Measurements from ENCODE around the gene SEC24D.

Gene SEC24D

DNA sequence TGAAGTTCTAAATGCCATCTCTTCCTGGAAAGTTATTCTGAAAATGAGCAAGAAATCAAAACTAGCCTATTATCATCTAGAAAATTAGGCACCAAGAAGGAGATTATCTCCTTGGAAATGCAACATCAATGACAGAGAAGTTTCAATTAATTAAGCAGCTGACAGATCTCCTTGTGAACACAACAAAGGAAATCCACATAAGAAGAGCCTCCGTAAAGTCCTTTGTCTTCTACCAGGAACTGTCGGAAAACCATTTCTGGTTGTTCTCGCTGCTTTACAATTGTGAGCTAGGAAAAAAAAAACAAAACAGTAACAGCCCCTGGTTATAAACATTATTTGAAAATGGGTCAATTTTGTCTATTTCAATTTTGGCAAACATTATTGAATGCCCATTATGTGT lies 112.6 kb downstream of the SEC24D start:
- Histone ChIP-seq H3K9ac (ENCODE audit: low read depth, low read length) (no peak overlapping the region; the same call in 1 of the 2 replicates), H3K36me3 (ENCODE audit: insufficient read depth, low read depth, low read length) (peaks cover 67% of the 10 kb centered on the region), H3K4me3 (ENCODE audit: low read length) (no peak overlapping the region), H3K9me3 (ENCODE audit: insufficient read depth, low read depth, low read length) (no peaks in the 10 kb centered on the region), H3K27ac (ENCODE audit: low read length) (no peak overlapping the region), H3K27me3 (ENCODE audit: insufficient read depth, low read length) (no peaks in the 10 kb centered on the region), H3K4me1 (ENCODE audit: insufficient read depth, low read length) (peaks cover 5% of the 10 kb centered on the region; the same call in 1 of the 2 replicates)

DNA sequence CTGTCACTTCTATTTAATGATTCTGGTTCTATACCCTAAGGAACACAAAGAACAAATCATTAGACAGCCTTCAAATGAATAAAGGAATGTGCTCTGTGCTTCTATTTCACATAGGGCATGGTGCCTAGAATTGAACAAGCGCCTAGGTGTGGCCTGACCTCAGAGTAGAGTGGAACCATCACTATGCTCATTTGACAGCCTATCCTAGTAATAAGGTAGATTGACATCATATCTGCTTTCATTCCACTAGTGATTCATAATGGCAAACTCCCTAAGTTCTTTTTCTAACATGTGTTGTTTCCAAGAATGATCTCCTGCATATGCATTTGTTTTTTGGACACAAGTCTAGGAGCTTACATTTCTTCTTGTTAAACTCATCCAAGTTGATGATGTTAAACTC lies 114.2 kb downstream of the SEC24D start:
- no peak overlapping the region for H3K9ac ChIP-seq (ENCODE audit: low read depth, low read length)
- H3K9me3 ChIP-seq (ENCODE audit: insufficient read depth, low read depth, low read length) = no peaks in the 10 kb centered on the region

DNA sequence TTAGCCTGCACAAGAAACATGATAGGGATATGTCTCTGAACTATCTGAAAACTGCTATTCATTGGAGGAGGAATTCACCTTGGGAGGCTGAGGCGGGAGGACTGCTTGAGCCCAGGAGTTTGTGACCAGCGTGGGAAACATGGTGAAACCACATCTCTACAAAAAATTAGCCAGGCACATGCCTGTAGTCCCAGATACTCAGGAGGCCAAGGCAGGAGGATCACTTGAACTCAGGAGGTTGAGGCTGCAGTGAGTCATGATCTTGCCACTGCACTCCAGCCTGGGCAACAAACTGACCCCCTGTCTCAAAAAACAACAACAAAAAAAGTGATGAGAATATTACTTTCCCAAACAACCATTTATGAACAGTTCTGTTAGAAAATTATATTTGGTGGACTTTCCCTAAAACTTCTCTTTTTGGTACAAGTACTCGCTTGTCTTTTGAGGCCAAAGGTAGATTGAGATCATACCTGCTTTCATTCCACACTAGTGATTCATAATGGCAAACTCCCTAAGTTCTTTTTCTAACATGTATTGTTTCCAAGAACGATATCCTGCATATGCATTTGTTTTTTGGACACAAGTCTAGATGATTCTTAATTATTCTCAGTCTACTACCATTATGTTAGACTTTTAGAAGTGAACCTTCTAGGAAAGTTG lies 117.3 kb downstream of the SEC24D start:
- Histone ChIP-seq H3K36me3 (ENCODE audit: insufficient read depth, low read depth, low read length) (peaks cover 31% of the 10 kb centered on the region), H3K27ac (ENCODE audit: low read length) (no peak overlapping the region), H3K9ac (ENCODE audit: low read depth, low read length) (no peak overlapping the region), H3K4me1 (ENCODE audit: insufficient read depth, low read length) (peaks cover under 1% of the 10 kb centered on the region; the same call in 1 of the 2 replicates), H3K27me3 (ENCODE audit: insufficient read depth, low read length) (no peaks in the 10 kb centered on the region), H3K4me3 (ENCODE audit: low read length) (no peak overlapping the region), H3K9me3 (ENCODE audit: insufficient read depth, low read depth, low read length) (no peaks in the 10 kb centered on the region)

More for the DNA sequence above, 114.2 kb downstream of the SEC24D start:
- Histone ChIP-seq H3K4me1 (ENCODE audit: insufficient read depth, low read length) (peaks cover 5% of the 10 kb centered on the region; the same call in 1 of the 2 replicates), H3K27me3 (ENCODE audit: insufficient read depth, low read length) (no peaks in the 10 kb centered on the region), H3K36me3 (ENCODE audit: insufficient read depth, low read depth, low read length) (peaks cover 51% of the 10 kb centered on the region), H3K27ac (ENCODE audit: low read length) (no peak overlapping the region), H3K4me3 (ENCODE audit: low read length) (no peak overlapping the region)

DNA sequence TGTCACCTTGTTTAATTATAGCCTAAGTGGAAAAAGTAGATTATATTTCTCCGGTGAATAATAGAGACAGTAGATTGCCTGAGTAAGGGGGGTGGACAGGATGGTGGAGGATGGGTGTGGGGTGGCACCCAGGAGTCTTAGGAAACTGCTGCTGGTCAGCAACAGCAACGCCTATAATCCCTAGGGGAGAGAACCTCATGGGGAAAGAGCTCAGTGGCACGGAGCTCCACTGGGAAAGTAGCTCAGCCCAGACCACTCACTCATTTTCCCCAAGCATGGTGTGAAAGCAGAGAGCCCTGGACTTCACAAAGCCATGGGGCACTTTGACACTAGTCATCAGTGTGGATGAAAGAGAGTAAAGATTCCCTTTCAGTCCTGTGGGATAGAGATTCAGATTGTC lies 119.6 kb downstream of the SEC24D start:
- Histone ChIP-seq H3K27ac (ENCODE audit: low read length) (no peak overlapping the region), H3K9ac (ENCODE audit: low read depth, low read length) (no peak overlapping the region), H3K27me3 (ENCODE audit: insufficient read depth, low read length) (no peaks in the 10 kb centered on the region), H3K4me1 (ENCODE audit: insufficient read depth, low read length) (no peaks in the 10 kb centered on the region), H3K36me3 (ENCODE audit: insufficient read depth, low read depth, low read length) (peaks cover 32% of the 10 kb centered on the region), H3K4me3 (ENCODE audit: low read length) (no peak overlapping the region), H3K9me3 (ENCODE audit: insufficient read depth, low read depth, low read length) (no peaks in the 10 kb centered on the region)

DNA sequence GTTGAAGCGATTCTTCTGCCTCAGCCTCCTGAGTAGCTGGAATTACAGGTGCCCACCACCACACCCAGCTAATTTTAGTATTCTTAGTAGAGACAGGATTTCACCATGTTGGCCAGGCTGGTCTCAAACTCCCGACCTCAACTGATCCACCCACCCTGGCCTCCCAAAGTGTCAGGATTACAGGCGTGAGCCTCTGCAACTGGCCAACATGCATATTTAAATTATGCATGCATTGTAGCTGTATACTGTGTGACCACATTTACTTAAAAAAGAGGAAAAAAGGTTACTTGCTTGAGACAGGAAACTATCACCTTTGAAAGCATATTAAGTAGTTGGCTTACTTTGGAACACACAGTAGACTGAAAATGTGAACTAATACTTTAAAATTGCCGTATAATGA lies 121.2 kb downstream of the SEC24D start:
- Histone ChIP-seq H3K4me3 (ENCODE audit: low read length) (no peak overlapping the region), H3K9me3 (ENCODE audit: insufficient read depth, low read depth, low read length) (no peaks in the 10 kb centered on the region), H3K27me3 (ENCODE audit: insufficient read depth, low read length) (no peaks in the 10 kb centered on the region), H3K4me1 (ENCODE audit: insufficient read depth, low read length) (no peaks in the 10 kb centered on the region), H3K27ac (ENCODE audit: low read length) (no peak overlapping the region), H3K9ac (ENCODE audit: low read depth, low read length) (no peak overlapping the region), H3K36me3 (ENCODE audit: insufficient read depth, low read depth, low read length) (peaks cover 42% of the 10 kb centered on the region)

DNA sequence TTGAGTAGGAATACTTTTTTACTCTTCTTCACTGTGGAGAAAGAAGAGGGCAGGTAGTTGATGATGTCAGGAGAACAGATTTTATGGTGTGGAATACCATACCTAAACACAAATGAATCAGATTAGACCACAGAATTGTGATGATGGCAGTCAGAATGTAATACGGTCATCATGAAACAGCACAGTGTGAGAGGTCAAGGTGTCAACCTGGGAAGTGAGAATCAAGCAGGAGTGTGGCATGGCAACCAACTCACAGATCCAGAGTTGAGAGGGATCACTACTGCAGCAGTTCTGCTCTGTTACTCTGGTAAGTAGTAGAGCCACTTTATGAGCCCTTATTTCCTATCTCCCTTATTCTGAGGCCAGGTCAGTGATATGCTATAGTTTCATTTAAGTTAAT lies 123.1 kb downstream of the SEC24D start:
- Histone ChIP-seq H3K4me3 (ENCODE audit: low read length) (no peak overlapping the region), H3K27me3 (ENCODE audit: insufficient read depth, low read length) (no peaks in the 10 kb centered on the region), H3K9ac (ENCODE audit: low read depth, low read length) (no peak overlapping the region), H3K9me3 (ENCODE audit: insufficient read depth, low read depth, low read length) (no peaks in the 10 kb centered on the region), H3K27ac (ENCODE audit: low read length) (no peak overlapping the region), H3K36me3 (ENCODE audit: insufficient read depth, low read depth, low read length) (peaks cover 60% of the 10 kb centered on the region), H3K4me1 (ENCODE audit: insufficient read depth, low read length) (no peaks in the 10 kb centered on the region)

DNA sequence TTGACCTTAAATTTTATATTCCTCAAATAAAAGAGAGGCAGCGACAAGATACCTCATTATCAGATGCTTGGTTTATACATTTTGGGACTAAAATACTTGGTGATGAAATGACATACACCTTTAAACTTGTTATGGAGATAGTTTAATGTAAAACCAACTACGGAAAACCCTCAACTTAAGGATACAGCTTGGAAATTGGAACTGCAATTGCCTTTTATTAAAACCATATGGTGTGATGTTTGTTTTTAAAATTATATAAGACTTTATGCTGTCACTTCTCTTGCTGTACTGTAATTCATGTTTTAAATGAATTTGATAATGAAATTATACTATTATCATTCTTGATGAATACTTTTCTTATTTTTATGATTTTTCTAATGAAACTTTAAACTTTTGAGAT lies 124.9 kb downstream of the SEC24D start:
- Histone ChIP-seq H3K4me1 (ENCODE audit: insufficient read depth, low read length) (no peaks in the 10 kb centered on the region), H3K4me3 (ENCODE audit: low read length) (no peak overlapping the region), H3K9ac (ENCODE audit: low read depth, low read length) (no peak overlapping the region), H3K27ac (ENCODE audit: low read length) (no peak overlapping the region), H3K36me3 (ENCODE audit: insufficient read depth, low read depth, low read length) (peaks cover 76% of the 10 kb centered on the region), H3K27me3 (ENCODE audit: insufficient read depth, low read length) (no peaks in the 10 kb centered on the region), H3K9me3 (ENCODE audit: insufficient read depth, low read depth, low read length) (no peaks in the 10 kb centered on the region)

DNA sequence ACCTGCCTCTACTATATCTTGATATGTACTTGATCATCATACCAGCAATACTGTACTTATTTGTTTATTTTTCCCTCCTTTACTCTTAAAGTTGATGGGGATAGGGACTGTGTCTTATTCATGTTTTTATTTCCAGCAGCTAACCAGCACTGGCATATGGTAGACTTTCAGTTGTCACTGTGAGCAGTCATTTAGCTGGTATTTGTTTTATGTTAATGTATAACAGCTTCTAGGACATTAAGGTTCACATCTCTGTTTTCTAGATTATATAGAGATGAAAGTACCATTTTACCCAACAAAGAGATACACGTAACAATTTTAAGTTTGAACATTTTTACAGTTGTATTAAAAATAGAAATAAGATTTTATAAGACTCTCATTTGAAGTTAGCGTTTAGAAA lies 132.8 kb downstream of the SEC24D start:
- no peak overlapping the region for H3K9ac ChIP-seq (ENCODE audit: low read depth, low read length)
- peaks cover 91% of the 10 kb centered on the region for H3K36me3 ChIP-seq (ENCODE audit: insufficient read depth, low read depth, low read length)
- H3K27me3 ChIP-seq (ENCODE audit: insufficient read depth, low read length) = no peaks in the 10 kb centered on the region
- no peak overlapping the region for H3K4me3 ChIP-seq (ENCODE audit: low read length)
- no peaks in the 10 kb centered on the region for H3K9me3 ChIP-seq (ENCODE audit: insufficient read depth, low read depth, low read length)
- no peaks in the 10 kb centered on the region for H3K4me1 ChIP-seq (ENCODE audit: insufficient read depth, low read length)
- H3K27ac ChIP-seq (ENCODE audit: low read length) = no peak overlapping the region

DNA sequence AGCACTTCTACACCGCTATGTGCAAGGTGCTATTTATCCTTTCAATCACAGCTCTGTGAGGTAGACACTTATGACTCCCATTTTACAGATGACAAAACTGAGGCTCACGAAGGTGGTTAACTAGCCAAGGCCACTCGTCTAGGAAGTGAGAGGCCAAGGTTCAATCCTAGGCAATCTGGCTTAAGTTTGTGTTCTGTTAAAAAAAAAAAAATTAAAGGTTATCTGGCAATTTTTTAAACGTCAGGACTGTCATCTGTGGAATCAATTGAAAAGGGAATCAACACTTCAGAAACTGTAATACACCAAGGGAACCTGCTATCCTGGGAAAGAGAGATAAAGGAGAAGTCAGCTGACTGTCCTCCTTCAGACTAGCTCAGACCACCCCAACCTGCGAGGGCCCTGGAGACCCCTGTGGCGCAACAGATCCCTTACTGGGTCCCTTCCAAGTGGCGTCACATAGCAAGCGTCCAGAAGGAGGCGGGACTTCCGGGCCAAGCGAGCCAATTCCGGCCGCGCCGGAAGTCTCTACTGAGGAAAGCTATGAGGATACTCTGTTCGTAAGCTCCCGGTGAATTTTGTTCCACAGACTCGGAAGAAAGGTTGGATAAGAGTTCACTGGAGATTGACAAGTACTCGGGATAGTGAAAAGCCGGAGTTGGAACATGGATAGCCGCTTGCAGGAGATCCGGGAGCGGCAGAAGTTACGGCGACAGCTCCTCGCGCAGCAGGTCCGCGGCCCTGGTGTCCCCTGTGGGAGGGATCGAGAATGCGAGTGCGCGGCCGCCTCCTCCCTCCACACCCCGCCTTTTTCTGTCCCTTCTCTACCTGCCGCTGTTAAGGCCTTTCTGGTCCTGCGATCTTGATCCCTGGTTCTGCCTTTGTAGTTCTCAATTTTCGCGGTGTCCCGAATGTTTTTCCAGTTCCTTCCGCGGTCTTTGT lies 150.8 kb downstream of the SEC24D start, which contains the start of gene METTL14:
METTL14 (plus strand) TSS at position 520 of the 939 bp plus-strand sequence; CDS start at position 663, 143 bp downstream.
- Histone ChIP-seq H3K9ac (ENCODE audit: low read depth, low read length) (peak within 1 kb of the TSS; percentile 89), H3K36me3 (ENCODE audit: insufficient read depth, low read depth, low read length) (peaks cover 21% of the 10 kb centered on the region), H3K27me3 (ENCODE audit: insufficient read depth, low read length) (no peaks in the 10 kb centered on the region), H3K27ac (ENCODE audit: low read length) (peak within 1 kb of the TSS; percentile 82), H3K9me3 (ENCODE audit: insufficient read depth, low read depth, low read length) (no peaks in the 10 kb centered on the region), H3K4me3 (ENCODE audit: low read length) (peak within 1 kb of the TSS; percentile 96), H3K4me1 (ENCODE audit: insufficient read depth, low read length) (peaks cover 6% of the 10 kb centered on the region; the same call in 1 of the 2 replicates)

DNA sequence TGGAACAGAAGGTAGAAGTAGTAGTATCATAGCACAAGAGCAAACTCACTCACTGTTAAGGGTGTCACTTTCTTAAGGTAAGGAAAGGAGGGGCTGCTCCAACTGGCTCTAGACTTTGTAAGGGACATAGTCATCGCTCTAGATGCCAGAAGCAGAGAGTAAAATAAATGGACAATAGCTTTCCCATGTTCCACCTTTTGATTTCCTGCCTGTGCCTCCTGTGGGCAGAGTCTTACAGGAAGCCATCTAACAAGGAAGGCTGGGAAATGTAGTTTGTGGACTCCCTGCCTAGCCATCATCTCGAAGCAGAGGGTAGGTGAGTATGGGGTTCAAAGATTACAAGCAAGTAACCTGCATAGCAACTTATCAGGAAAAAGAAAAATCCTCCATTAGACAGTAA lies 152.4 kb downstream of the SEC24D start:
- H3K27me3 ChIP-seq (ENCODE audit: insufficient read depth, low read length) = no peaks in the 10 kb centered on the region

DNA sequence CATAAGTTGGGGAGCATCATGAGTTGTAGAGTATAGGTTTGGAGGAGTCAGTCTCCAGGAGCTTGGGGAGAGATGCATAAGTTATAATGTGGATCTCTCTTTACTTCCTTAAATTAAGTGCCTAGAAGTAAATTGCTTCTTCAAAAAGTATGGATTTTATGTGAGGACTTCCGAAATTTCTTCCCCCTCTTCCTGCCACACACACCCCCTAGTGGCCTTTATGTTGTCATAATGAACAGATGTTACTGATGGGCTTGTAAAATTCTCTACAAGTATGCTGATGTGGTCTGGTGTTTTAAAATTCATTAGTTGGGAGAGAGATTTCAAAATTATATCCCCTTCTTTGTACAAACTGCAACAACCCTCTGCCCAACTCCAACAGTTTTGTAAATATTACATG lies 153.0 kb downstream of the SEC24D start:
- no peak overlapping the region for H3K27ac ChIP-seq (ENCODE audit: low read length)
- peaks cover 6% of the 10 kb centered on the region; the same call in 1 of the 2 replicates for H3K36me3 ChIP-seq (ENCODE audit: insufficient read depth, low read depth, low read length)
- no peak overlapping the region for H3K4me3 ChIP-seq (ENCODE audit: low read length)
- H3K27me3 ChIP-seq (ENCODE audit: insufficient read depth, low read length) = no peaks in the 10 kb centered on the region
- H3K4me1 ChIP-seq (ENCODE audit: insufficient read depth, low read length) = peaks cover 6% of the 10 kb centered on the region; the same call in 1 of the 2 replicates
- H3K9me3 ChIP-seq (ENCODE audit: insufficient read depth, low read depth, low read length) = no peaks in the 10 kb centered on the region
- H3K9ac ChIP-seq (ENCODE audit: low read depth, low read length) = no peak overlapping the region

More for the DNA sequence above, 152.4 kb downstream of the SEC24D start:
- Histone ChIP-seq H3K4me3 (ENCODE audit: low read length) (no peak overlapping the region), H3K9me3 (ENCODE audit: insufficient read depth, low read depth, low read length) (no peaks in the 10 kb centered on the region), H3K36me3 (ENCODE audit: insufficient read depth, low read depth, low read length) (peaks cover 10% of the 10 kb centered on the region; the same call in 1 of the 2 replicates), H3K4me1 (ENCODE audit: insufficient read depth, low read length) (peaks cover 6% of the 10 kb centered on the region; the same call in 1 of the 2 replicates), H3K9ac (ENCODE audit: low read depth, low read length) (no peak overlapping the region), H3K27ac (ENCODE audit: low read length) (no peak overlapping the region)

Data from iPS-20b (cell line).